Esophagus squamous epithelium (tissue), 4 donors: Measurements from ENCODE around the gene FHIT.

Experiments
- CTCF ChIP-seq, 6 experiments: fragments of 450-650 bp in 4 of 6; fragments of 200-600 bp in 2 of 6; sonication (generic) in 2 of 6; IDR thresholded peaks; one replicate each; pipeline ENCODE4 v1.5.1; 2016 to 2019; ENCODE audit warnings: antibody characterized with exemption in 6 of 6, mild to moderate bottlenecking in 4 of 6, moderate library complexity in 4 of 6
- POLR2A ChIP-seq, 4 donors: fragments of 450-650 bp; IDR thresholded peaks; one replicate each; pipeline ENCODE4 v1.6.1; 2017; ENCODE audit warnings: antibody characterized with exemption in 4 of 4, mild to moderate bottlenecking in 4 of 4, moderate library complexity in 3 of 4

- TF ChIP-seq CTCF (IDR thresholded peaks at IDR 0.05), result no peak
- TF ChIP-seq POLR2A (IDR thresholded peaks at IDR 0.05), result no peak
These were observed 1066.1 kb downstream of the FHIT start for GRCh38 chr3:60185161-60185560.
